A673 (cell line): Measurements from ENCODE around the gene STIM1. TPM values are rescaled to one million over a fixed set of nuclear protein-coding genes. Genes with fewer than 3 reads are reported as not detected.

Experiments used
- BruUV-seq: library from RNA; stranded (reverse); fragments of 400-500 nt; replicated peaks from 2 replicates; lab custom pipeline; 2021; lab: Mats Ljungman, UMichigan
- CTCF ChIA-PET: fragments of 300-600 bp; sonication (Branson Sonifier 250); formaldehyde crosslinking; loops from one replicate; lab custom pipeline; 2022; ENCODE audit warnings: antibody characterized with exemption; lab: Charles Lee
- POLR2A ChIA-PET: fragments of 300-600 bp; sonication (Branson Sonifier 250); formaldehyde crosslinking; loops from one replicate; lab custom pipeline; 2022; ENCODE audit warnings: antibody characterized with exemption; ENCODE audit not compliant: low non-redundant PET; lab: Charles Lee
- DNase-seq: peaks from one replicate; pipeline ENCODE4 v3.0.0-alpha.2; 2015; ENCODE audit warnings: low spot score
- H3K27ac ChIP-seq: fragments of 200-600 bp; sonication (generic); 2 replicates; pipeline ENCODE4 v1.5.1; 2016; ENCODE audit warnings: mixed run types, low read depth, mild to moderate bottlenecking, mixed read lengths, antibody characterized with exemption, low read length; ENCODE audit not compliant: poor library complexity, severe bottlenecking
- H3K27me3 ChIP-seq: fragments of 200-600 bp; sonication (generic); replicated peaks from 2 replicates; pipeline ENCODE4 v1.6.1; 2017; ENCODE audit warnings: mixed run types, low read depth, mild to moderate bottlenecking, mixed read lengths, antibody characterized with exemption, low read length; ENCODE audit not compliant: insufficient read depth, poor library complexity
- H3K36me3 ChIP-seq: fragments of 200-600 bp; sonication (generic); 2 replicates; pipeline ENCODE4 v1.6.1; 2016; ENCODE audit warnings: mixed run types, mild to moderate bottlenecking, mixed read lengths, antibody characterized with exemption, low read length; ENCODE audit not compliant: insufficient read depth, poor library complexity, severe bottlenecking
- H3K4me1 ChIP-seq: fragments of 200-600 bp; sonication (generic); 2 replicates; pipeline ENCODE4 v1.6.1; 2017; ENCODE audit warnings: mixed run types, mild to moderate bottlenecking, mixed read lengths, antibody characterized with exemption, low read length; ENCODE audit not compliant: insufficient read depth, poor library complexity, severe bottlenecking
- H3K4me3 ChIP-seq: fragments of 200-600 bp; sonication (generic); 2 replicates; pipeline ENCODE4 v1.5.1; 2016; ENCODE audit warnings: low read depth, mixed run types, mild to moderate bottlenecking, mixed read lengths, low read length; ENCODE audit not compliant: poor library complexity, severe bottlenecking
- H3K9me3 ChIP-seq: fragments of 200-600 bp; sonication (generic); 2 replicates; pipeline ENCODE4 v1.6.1; 2016; ENCODE audit warnings: mixed run types, low read depth, mild to moderate bottlenecking, mixed read lengths, antibody characterized with exemption, low read length; ENCODE audit not compliant: poor library complexity, severe bottlenecking
- EZH2 ChIP-seq: fragments of 200-600 bp; sonication (generic); IDR thresholded peaks from 2 replicates; pipeline ENCODE4 v1.6.1; 2017; ENCODE audit warnings: borderline replicate concordance, low read depth, mild to moderate bottlenecking, mixed read lengths, antibody characterized with exemption, low read length; ENCODE audit not compliant: poor library complexity, severe bottlenecking
- intact Hi-C: fragments of 100-400 bp; cut with micrococcal nuclease; formaldehyde crosslinking; loops from one replicate; pipeline ENCODE4 v1.10.0; 2022; ENCODE audit not compliant: unreplicated experiment
- total RNA-seq: library from RNA; stranded (reverse); gene quantifications from 2 replicates; pipeline ENCODE4 v1.2.3, GENCODE V29; 2021
- TF ChIP-seq, protein P1 (sequence below): fragments of 300-800, 200-600 bp; sonication (generic); conservative IDR thresholded peaks from 2 replicates; pipeline ENCODE4 v1.5.1; 2017; ENCODE audit warnings: low read depth, mild to moderate bottlenecking, antibody characterized with exemption, low read length, moderate library complexity, mixed read lengths

STIM1 gene
- total RNA-seq, 1 experiment from 2014 or later = 14.2 TPM

DNA sequence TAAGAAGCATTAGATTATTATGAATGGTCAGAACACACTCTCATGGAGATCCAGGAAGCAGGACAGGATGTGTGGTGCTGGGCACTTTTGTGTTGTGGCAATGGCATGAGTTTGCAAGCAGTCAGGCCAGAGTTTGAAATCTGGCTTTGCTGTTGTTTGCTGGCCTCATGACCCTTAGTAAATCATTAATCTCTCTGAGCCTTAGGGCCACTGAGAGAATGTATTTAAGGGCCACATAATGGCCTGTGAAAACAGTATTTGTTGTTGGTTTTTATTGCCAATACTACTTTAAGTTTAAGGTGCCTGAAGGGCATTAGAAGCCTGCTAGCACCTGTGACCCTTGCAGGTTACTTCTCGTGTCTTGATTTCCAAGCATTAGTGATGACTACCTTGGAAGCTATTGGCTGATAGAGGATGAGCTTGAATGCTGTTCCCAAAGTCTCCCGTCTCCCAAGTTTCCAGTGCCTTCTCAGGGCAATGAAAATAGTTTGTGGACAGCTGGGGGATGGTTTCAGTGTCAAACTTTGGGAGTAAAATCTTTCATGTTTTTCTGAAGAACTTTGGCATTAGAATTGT, 24.6 kb downstream of the STIM1 start:
- Histone ChIP-seq H3K27ac (no peak overlapping the region), H3K9me3 (no peaks in the 10 kb centered on the region), H3K4me1 (peaks cover 9% of the 10 kb centered on the region), H3K27me3 (no peaks in the 10 kb centered on the region), H3K36me3 (no peaks in the 10 kb centered on the region), H3K4me3 (no peak overlapping the region)
- no peak for DNase-seq
- BruUV-seq = no TSS peak
- intact Hi-C loops = no loop called here
- POLR2A ChIA-PET = no interaction called here
- TF ChIP-seq, protein P1, sequence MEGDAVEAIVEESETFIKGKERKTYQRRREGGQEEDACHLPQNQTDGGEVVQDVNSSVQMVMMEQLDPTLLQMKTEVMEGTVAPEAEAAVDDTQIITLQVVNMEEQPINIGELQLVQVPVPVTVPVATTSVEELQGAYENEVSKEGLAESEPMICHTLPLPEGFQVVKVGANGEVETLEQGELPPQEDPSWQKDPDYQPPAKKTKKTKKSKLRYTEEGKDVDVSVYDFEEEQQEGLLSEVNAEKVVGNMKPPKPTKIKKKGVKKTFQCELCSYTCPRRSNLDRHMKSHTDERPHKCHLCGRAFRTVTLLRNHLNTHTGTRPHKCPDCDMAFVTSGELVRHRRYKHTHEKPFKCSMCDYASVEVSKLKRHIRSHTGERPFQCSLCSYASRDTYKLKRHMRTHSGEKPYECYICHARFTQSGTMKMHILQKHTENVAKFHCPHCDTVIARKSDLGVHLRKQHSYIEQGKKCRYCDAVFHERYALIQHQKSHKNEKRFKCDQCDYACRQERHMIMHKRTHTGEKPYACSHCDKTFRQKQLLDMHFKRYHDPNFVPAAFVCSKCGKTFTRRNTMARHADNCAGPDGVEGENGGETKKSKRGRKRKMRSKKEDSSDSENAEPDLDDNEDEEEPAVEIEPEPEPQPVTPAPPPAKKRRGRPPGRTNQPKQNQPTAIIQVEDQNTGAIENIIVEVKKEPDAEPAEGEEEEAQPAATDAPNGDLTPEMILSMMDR = no peak
- no peak for TF ChIP-seq EZH2
- CTCF ChIA-PET = no interaction called here

DNA sequence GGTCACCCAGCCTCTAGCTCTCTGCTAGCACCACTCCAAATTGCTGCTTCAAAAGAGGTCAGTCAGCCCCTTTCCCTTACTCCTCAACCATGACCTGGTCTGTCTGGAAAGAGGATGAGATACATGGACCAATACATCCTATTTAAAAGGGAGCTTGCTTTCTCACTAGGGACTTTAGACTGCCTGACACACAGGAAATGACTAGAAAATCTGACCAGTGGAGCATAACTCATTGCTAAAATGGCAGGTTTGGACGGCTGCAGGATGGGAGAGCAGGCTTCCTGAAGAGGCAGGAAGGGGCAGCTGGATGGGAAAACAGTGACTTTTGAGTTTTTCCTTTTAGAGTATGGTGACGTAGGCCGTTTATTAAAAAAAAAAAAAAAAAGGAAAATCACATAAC, 25.3 kb downstream of the STIM1 start:
- intact Hi-C loops = no loop called here
- Histone ChIP-seq H3K36me3 (no peaks in the 10 kb centered on the region), H3K4me3 (no peak overlapping the region), H3K27me3 (no peaks in the 10 kb centered on the region), H3K9me3 (no peaks in the 10 kb centered on the region), H3K4me1 (peaks cover 9% of the 10 kb centered on the region), H3K27ac (no peak overlapping the region)
- POLR2A ChIA-PET = no interaction called here
- peak; percentile 34 for DNase-seq
- CTCF ChIA-PET = no interaction called here
- BruUV-seq = no TSS peak
- TF ChIP-seq, protein P1 = no peak
- TF ChIP-seq EZH2 = no peak

DNA sequence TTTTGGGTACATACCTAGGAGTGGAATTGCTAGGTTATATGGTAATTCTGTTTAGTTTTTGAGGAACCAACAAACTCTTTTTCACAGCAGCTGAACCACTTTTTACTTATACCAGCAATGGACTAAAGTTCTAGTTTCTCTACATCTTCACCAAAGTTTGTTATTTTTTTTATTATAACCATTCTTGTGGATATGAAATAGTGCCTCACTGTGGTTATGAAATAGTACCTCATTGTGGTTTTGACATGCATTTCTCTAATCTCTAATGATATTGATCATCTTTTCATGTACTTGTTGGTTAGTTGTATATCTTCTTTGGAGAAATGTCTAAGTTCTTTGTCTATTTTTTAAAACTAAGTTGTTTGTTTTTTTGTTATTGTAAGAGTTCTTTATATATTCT, 27.2 kb downstream of the STIM1 start:
- no peaks in the 10 kb centered on the region for H3K36me3 ChIP-seq
- intact Hi-C loops = no loop called here
- H3K4me1 ChIP-seq = peaks cover 9% of the 10 kb centered on the region
- BruUV-seq = no TSS peak
- no peaks in the 10 kb centered on the region for H3K9me3 ChIP-seq
- no peak overlapping the region for H3K4me3 ChIP-seq
- H3K27ac ChIP-seq = no peak overlapping the region
- ChIA-PET CTCF (no interaction called here), POLR2A (no interaction called here)
- no peak for DNase-seq
- H3K27me3 ChIP-seq = no peaks in the 10 kb centered on the region
- TF ChIP-seq EZH2 = no peak
- TF ChIP-seq, protein P1 = no peak
